ENCODE measurements around the gene SDCCAG8. TPM values are rescaled to one million over a fixed set of nuclear protein-coding genes. Genes with fewer than 3 reads are reported as not detected.

Gene SDCCAG8
- total and polyA plus RNA-seq, 2 experiments from 2014 or later, result 28.0 to 66.7 TPM

GRCh38 chr1:243469497-243469896, 213.7 kb downstream of the SDCCAG8 start:
- Histone ChIP-seq H3K36me3 (ENCODE audit: insufficient read depth) (no peaks in the 10 kb centered on the region), H3K4me2 (no peak overlapping the region), H3K27ac (ENCODE audit: low read depth) (no peak overlapping the region), H3K79me2 (replicated peaks; ENCODE audit: insufficient read depth) (no peaks in the 10 kb centered on the region), H3K4me1 (ENCODE audit: insufficient read depth) (peaks cover 38% of the 10 kb centered on the region), H4K20me1 (replicated peaks; ENCODE audit: insufficient read depth) (no peaks in the 10 kb centered on the region), H3K4me3 (no peak overlapping the region), H3F3A (replicated peaks; ENCODE audit: low read depth) (no peaks in the 10 kb centered on the region; the same call in 1 of the 2 replicates), H2AFZ (no peak overlapping the region), H3K27me3 (ENCODE audit: insufficient read depth) (no peaks in the 10 kb centered on the region), H3K9me2 (ENCODE audit: insufficient read depth) (no peaks in the 10 kb centered on the region)
- no peak for DNase-seq (ENCODE audit: low spot score)
- TF ChIP-seq NANOG (IDR thresholded peaks at IDR 0.05; ENCODE audit: borderline replicate concordance) (no peak), ZNF114 (CRISPR knock-in tag; IDR thresholded peaks at IDR 0.05) (no peak), STAT1 (IDR thresholded peaks at IDR 0.05; ENCODE audit: unreplicated experiment) (no peak), ZNF331 (CRISPR knock-in tag; IDR thresholded peaks at IDR 0.05; ENCODE audit: low read depth) (no peak), JUNB (IDR thresholded peaks at IDR 0.05; ENCODE audit: unreplicated experiment) (no peak), EZH2phosphoT487 (IDR thresholded peaks at IDR 0.05; ENCODE audit: unreplicated experiment) (no peak), EZH2 (IDR thresholded peaks at IDR 0.05; ENCODE audit: low read depth, unreplicated experiment) (no peak)
- TF ChIP-seq, protein P1, sequence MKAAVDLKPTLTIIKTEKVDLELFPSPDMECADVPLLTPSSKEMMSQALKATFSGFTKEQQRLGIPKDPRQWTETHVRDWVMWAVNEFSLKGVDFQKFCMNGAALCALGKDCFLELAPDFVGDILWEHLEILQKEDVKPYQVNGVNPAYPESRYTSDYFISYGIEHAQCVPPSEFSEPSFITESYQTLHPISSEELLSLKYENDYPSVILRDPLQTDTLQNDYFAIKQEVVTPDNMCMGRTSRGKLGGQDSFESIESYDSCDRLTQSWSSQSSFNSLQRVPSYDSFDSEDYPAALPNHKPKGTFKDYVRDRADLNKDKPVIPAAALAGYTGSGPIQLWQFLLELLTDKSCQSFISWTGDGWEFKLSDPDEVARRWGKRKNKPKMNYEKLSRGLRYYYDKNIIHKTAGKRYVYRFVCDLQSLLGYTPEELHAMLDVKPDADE (IDR thresholded peaks at IDR 0.05), result no peak
- TF ChIP-seq, protein P2, sequence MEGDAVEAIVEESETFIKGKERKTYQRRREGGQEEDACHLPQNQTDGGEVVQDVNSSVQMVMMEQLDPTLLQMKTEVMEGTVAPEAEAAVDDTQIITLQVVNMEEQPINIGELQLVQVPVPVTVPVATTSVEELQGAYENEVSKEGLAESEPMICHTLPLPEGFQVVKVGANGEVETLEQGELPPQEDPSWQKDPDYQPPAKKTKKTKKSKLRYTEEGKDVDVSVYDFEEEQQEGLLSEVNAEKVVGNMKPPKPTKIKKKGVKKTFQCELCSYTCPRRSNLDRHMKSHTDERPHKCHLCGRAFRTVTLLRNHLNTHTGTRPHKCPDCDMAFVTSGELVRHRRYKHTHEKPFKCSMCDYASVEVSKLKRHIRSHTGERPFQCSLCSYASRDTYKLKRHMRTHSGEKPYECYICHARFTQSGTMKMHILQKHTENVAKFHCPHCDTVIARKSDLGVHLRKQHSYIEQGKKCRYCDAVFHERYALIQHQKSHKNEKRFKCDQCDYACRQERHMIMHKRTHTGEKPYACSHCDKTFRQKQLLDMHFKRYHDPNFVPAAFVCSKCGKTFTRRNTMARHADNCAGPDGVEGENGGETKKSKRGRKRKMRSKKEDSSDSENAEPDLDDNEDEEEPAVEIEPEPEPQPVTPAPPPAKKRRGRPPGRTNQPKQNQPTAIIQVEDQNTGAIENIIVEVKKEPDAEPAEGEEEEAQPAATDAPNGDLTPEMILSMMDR (conservative IDR thresholded peaks at IDR 0.05; ENCODE audit: low read depth in 2 of 2), result no peak
- TF ChIP-seq, protein P3, sequence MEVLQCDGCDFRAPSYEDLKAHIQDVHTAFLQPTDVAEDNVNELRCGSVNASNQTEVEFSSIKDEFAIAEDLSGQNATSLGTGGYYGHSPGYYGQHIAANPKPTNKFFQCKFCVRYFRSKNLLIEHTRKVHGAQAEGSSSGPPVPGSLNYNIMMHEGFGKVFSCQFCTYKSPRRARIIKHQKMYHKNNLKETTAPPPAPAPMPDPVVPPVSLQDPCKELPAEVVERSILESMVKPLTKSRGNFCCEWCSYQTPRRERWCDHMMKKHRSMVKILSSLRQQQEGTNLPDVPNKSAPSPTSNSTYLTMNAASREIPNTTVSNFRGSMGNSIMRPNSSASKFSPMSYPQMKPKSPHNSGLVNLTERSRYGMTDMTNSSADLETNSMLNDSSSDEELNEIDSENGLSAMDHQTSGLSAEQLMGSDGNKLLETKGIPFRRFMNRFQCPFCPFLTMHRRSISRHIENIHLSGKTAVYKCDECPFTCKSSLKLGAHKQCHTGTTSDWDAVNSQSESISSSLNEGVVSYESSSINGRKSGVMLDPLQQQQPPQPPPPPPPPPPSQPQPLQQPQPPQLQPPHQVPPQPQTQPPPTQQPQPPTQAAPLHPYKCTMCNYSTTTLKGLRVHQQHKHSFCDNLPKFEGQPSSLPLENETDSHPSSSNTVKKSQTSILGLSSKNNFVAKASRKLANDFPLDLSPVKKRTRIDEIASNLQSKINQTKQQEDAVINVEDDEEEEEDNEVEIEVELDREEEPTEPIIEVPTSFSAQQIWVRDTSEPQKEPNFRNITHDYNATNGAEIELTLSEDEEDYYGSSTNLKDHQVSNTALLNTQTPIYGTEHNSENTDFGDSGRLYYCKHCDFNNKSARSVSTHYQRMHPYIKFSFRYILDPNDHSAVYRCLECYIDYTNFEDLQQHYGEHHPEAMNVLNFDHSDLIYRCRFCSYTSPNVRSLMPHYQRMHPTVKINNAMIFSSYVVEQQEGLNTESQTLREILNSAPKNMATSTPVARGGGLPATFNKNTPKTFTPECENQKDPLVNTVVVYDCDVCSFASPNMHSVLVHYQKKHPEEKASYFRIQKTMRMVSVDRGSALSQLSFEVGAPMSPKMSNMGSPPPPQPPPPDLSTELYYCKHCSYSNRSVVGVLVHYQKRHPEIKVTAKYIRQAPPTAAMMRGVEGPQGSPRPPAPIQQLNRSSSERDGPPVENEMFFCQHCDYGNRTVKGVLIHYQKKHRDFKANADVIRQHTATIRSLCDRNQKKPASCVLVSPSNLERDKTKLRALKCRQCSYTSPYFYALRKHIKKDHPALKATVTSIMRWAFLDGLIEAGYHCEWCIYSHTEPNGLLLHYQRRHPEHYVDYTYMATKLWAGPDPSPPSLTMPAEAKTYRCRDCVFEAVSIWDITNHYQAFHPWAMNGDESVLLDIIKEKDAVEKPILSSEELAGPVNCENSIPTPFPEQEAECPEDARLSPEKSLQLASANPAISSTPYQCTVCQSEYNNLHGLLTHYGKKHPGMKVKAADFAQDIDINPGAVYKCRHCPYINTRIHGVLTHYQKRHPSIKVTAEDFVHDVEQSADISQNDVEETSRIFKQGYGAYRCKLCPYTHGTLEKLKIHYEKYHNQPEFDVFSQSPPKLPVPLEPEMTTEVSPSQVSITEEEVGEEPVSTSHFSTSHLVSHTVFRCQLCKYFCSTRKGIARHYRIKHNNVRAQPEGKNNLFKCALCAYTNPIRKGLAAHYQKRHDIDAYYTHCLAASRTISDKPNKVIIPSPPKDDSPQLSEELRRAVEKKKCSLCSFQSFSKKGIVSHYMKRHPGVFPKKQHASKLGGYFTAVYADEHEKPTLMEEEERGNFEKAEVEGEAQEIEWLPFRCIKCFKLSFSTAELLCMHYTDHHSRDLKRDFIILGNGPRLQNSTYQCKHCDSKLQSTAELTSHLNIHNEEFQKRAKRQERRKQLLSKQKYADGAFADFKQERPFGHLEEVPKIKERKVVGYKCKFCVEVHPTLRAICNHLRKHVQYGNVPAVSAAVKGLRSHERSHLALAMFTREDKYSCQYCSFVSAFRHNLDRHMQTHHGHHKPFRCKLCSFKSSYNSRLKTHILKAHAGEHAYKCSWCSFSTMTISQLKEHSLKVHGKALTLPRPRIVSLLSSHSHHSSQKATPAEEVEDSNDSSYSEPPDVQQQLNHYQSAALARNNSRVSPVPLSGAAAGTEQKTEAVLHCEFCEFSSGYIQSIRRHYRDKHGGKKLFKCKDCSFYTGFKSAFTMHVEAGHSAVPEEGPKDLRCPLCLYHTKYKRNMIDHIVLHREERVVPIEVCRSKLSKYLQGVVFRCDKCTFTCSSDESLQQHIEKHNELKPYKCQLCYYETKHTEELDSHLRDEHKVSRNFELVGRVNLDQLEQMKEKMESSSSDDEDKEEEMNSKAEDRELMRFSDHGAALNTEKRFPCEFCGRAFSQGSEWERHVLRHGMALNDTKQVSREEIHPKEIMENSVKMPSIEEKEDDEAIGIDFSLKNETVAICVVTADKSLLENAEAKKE (CRISPR knock-in tag; IDR thresholded peaks at IDR 0.05), result no peak
- TF ChIP-seq, protein P4, sequence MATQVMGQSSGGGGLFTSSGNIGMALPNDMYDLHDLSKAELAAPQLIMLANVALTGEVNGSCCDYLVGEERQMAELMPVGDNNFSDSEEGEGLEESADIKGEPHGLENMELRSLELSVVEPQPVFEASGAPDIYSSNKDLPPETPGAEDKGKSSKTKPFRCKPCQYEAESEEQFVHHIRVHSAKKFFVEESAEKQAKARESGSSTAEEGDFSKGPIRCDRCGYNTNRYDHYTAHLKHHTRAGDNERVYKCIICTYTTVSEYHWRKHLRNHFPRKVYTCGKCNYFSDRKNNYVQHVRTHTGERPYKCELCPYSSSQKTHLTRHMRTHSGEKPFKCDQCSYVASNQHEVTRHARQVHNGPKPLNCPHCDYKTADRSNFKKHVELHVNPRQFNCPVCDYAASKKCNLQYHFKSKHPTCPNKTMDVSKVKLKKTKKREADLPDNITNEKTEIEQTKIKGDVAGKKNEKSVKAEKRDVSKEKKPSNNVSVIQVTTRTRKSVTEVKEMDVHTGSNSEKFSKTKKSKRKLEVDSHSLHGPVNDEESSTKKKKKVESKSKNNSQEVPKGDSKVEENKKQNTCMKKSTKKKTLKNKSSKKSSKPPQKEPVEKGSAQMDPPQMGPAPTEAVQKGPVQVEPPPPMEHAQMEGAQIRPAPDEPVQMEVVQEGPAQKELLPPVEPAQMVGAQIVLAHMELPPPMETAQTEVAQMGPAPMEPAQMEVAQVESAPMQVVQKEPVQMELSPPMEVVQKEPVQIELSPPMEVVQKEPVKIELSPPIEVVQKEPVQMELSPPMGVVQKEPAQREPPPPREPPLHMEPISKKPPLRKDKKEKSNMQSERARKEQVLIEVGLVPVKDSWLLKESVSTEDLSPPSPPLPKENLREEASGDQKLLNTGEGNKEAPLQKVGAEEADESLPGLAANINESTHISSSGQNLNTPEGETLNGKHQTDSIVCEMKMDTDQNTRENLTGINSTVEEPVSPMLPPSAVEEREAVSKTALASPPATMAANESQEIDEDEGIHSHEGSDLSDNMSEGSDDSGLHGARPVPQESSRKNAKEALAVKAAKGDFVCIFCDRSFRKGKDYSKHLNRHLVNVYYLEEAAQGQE (IDR thresholded peaks at IDR 0.05; ENCODE audit: unreplicated experiment), result no peak
- no peak for ATAC-seq
- H3K27ac Mint-ChIP-seq, result no peak overlapping the region
- H3K4me3 Mint-ChIP-seq, result no peak overlapping the region
- H3K27me3 Mint-ChIP-seq (ENCODE audit: insufficient read depth, low read depth, poor library complexity), result peaks cover 6% of the 10 kb centered on the region
- H3K36me3 Mint-ChIP-seq (ENCODE audit: low read depth), result no peaks in the 10 kb centered on the region
- peaks cover 46% of the 10 kb centered on the region for H3K4me1 Mint-ChIP-seq
- no peaks in the 10 kb centered on the region for H3K9me3 Mint-ChIP-seq

Measured in GM23338 (cell line).